ENCODE results near the gene STX10. TPM values are rescaled to one million over a fixed set of nuclear protein-coding genes. Genes with fewer than 3 reads are reported as not detected.
A peak's percentile ranks its signal among the peaks of the same experiment; 100 is the strongest.

The STX10 gene
- total and polyA plus RNA-seq, 9 donors: 15.3 to 57.8 (median 43.0) TPM

- H3K4me1 ChIP-seq (ENCODE audit: insufficient read depth): peaks cover 9% of the 10 kb centered on the region
- H3K9me3 ChIP-seq: no peaks in the 10 kb centered on the region
- intact Hi-C loops (cut with DNase I): loop anchor here in 1 of 4 donors (5.0 kb wide), 1 partner anchor 38 kb away; no protein-coding TSS in a partner anchor
- no peaks in the 10 kb centered on the region for H3K36me3 ChIP-seq
- no peak overlapping the region for H3K27ac ChIP-seq
- no peak overlapping the region for H3K4me3 ChIP-seq
- TF ChIP-seq EP300 (IDR thresholded peaks at IDR 0.05) (no peak), POLR2A (IDR thresholded peaks at IDR 0.05) (no peak), CTCF (IDR thresholded peaks at IDR 0.05) (no peak)
- 81 to 89% (median 89%) methylated on average over 12 of the region's 12 CpGs for WGBS, 3 donors
- peak in 1 of 5 donors; percentile 34 for DNase-seq
- H3K27me3 ChIP-seq: no peaks in the 10 kb centered on the region
Measured at GRCh38 chr19:13100031-13100588, 50.1 kb downstream of the STX10 start.

- peak overlapping the region; percentile 39 for H3K4me3 ChIP-seq
- H3K27me3 ChIP-seq: no peaks in the 10 kb centered on the region
- 47 to 60% (median 57%) methylated on average over 32 to 77 of the region's 77 CpGs for whole genome bisulfite sequencing, 3 donors
- peaks cover 9% of the 10 kb centered on the region for H3K4me1 ChIP-seq (ENCODE audit: insufficient read depth)
- H3K9me3 ChIP-seq: no peaks in the 10 kb centered on the region
- peak in 4 of 5 donors; percentile 46 to 74 (median 54) for DNase-seq
- H3K27ac ChIP-seq: peak overlapping the region in 1 of 2 donors; percentile 59
- intact Hi-C loops (cut with DNase I): loop anchor here in 1 of 4 donors (5.0 kb wide), 1 partner anchor 53 kb away; the partner anchor contains the start of genes IER2 and STX10
- H3K36me3 ChIP-seq: no peaks in the 10 kb centered on the region
- TF ChIP-seq POLR2A (IDR thresholded peaks at IDR 0.05): no peak
- TF ChIP-seq CTCF (IDR thresholded peaks at IDR 0.05): no peak
- TF ChIP-seq EP300 (IDR thresholded peaks at IDR 0.05): no peak
Measured at GRCh38 chr19:13099073-13099999, 50.8 kb downstream of the STX10 start.

GRCh38 chr19:13098277-13099072 is 51.7 kb downstream of the STX10 start:
- peak in 3 of 5 donors; percentile 55 to 71 (median 56) for DNase-seq
- Histone ChIP-seq H3K36me3 (no peaks in the 10 kb centered on the region), H3K27ac (peak overlapping the region; percentile 26 to 66), H3K27me3 (no peaks in the 10 kb centered on the region), H3K4me3 (peak overlapping the region; percentile 39), H3K4me1 (ENCODE audit: insufficient read depth) (peaks cover 10% of the 10 kb centered on the region), H3K9me3 (no peaks in the 10 kb centered on the region)
- TF ChIP-seq EP300 (IDR thresholded peaks at IDR 0.05) (no peak), POLR2A (IDR thresholded peaks at IDR 0.05) (no peak)
- intact Hi-C loops (cut with DNase I): loop anchor here in 1 of 4 donors (5.0 kb wide), 1 partner anchor 54 kb away; the partner anchor contains the start of genes IER2 and STX10
- WGBS, 3 donors: 25 to 33% (median 29%) methylated on average over 55 to 58 of the region's 58 CpGs

GRCh38 chr19:13097463-13098258 is 52.5 kb downstream of the STX10 start:
- peaks cover 7% of the 10 kb centered on the region for H3K4me1 ChIP-seq (ENCODE audit: insufficient read depth)

More at GRCh38 chr19:13097463-13098258, 52.5 kb downstream of the STX10 start:
- Histone ChIP-seq H3K27me3 (no peaks in the 10 kb centered on the region), H3K27ac (peak overlapping the region; percentile 26 to 66), H3K4me3 (peak overlapping the region; percentile 39), H3K9me3 (no peaks in the 10 kb centered on the region), H3K36me3 (no peaks in the 10 kb centered on the region)
- peak; percentile 55 to 83 (median 73) for DNase-seq
- no peak for TF ChIP-seq POLR2A (IDR thresholded peaks at IDR 0.05)
- TF ChIP-seq CTCF (IDR thresholded peaks at IDR 0.05): no peak
- no peak for TF ChIP-seq EP300 (IDR thresholded peaks at IDR 0.05)
- WGBS, 3 donors: 12 to 23% (median 12%) methylated on average over 43 to 69 of the region's 69 CpGs
- intact Hi-C loops (cut with DNase I): loop anchor here in 1 of 4 donors (5.0 kb wide), 1 partner anchor 55 kb away; the partner anchor contains the start of genes IER2 and STX10
